Heart left ventricle (tissue), 16 donors: ENCODE measurements around the gene MKI67. TPM values are rescaled to one million over a fixed set of nuclear protein-coding genes. Genes with fewer than 3 reads are reported as not detected.

Experiments
- ATAC-seq, 4 donors: fragments of 200-7000 bp; cut with Tn5 transposase; one replicate each; pipeline ENCODE4 v1.9.1; 2020 to 2022; ENCODE audit warnings: moderate library complexity in 4 of 4, mild to moderate bottlenecking in 3 of 4, moderate number of reproducible peaks in 1 of 4
- DNase-seq, 5 donors: peaks; one replicate each; pipeline ENCODE4 v3.0.0-alpha.2; 2020
- H3K27ac ChIP-seq, 12 donors: fragments of 200-600 bp; sonication (generic) in 4 of 12; one replicate each; pipeline versions ENCODE4 v1.5.0 to v1.8.0; 2016 to 2022; ENCODE audit warnings: mild to moderate bottlenecking in 2 of 12
- H3K27me3 ChIP-seq, 9 donors: fragments of 200-600 bp; sonication (generic) in 2 of 9; one replicate each; pipeline versions ENCODE4 v1.5.1 to v1.8.0; 2016 to 2022; ENCODE audit warnings: mild to moderate bottlenecking in 3 of 9
- H3K36me3 ChIP-seq, 9 donors: fragments of 200-600 bp; sonication (generic) in 2 of 9; one replicate each; pipeline versions ENCODE4 v1.5.0 to v1.8.0; 2018 to 2022; ENCODE audit warnings: mild to moderate bottlenecking in 2 of 9
- H3K4me1 ChIP-seq, 12 donors: fragments of 200-600 bp; sonication (generic) in 4 of 12; one replicate each; pipeline versions ENCODE4 v1.5.0 to v1.8.0; 2016 to 2022; ENCODE audit warnings: mild to moderate bottlenecking in 3 of 12
- H3K4me3 ChIP-seq, 12 donors: fragments of 200-600 bp; sonication (generic) in 4 of 12; one replicate each; pipeline versions ENCODE4 v1.5.0 to v1.8.0; 2017 to 2022; ENCODE audit warnings: mild to moderate bottlenecking in 9 of 12, moderate library complexity in 4 of 12
- H3K9me3 ChIP-seq, 12 donors: fragments of 200-600 bp; sonication (generic) in 4 of 12; one replicate each; pipeline versions ENCODE4 v1.5.0 to v1.8.0; 2016 to 2022; ENCODE audit warnings: mild to moderate bottlenecking in 1 of 12
- CTCF ChIP-seq, 12 donors: fragments of 200-600 bp; sonication (generic) in 4 of 12; IDR thresholded peaks; one replicate each; pipeline versions ENCODE4 v1.5.0 to v1.8.0; 2018 to 2022; ENCODE audit warnings: antibody characterized with exemption in 12 of 12, mild to moderate bottlenecking in 5 of 12
- POLR2A ChIP-seq, 2 donors: fragments of 450-650 bp; IDR thresholded peaks; one replicate each; pipeline ENCODE4 v1.6.1; 2017; ENCODE audit warnings: antibody characterized with exemption in 2 of 2, mild to moderate bottlenecking in 2 of 2, moderate library complexity in 2 of 2
- WGBS, 4 donors: extraction: QIAGEN DNeasy Blood & Tissue Kit in 2 of 4; methylation state at CpG; one replicate each; pipeline versions ENCODE4 v1.1.5 to v1.1.7; 2013 to 2018; 5-methylcytosine and 5-hydroxymethylcytosine counted together
- intact Hi-C, 10 donors: fragments of 100-400 bp; cut with DNase I; formaldehyde crosslinking; loops; one replicate each; pipeline versions ENCODE4 v1.11.1 to v1.14.2; 2022
- polyA plus RNA-seq, 2 donors: library from polyadenylated mRNA; stranded (reverse); fragments of 200-250 nt; gene quantifications; one replicate each; pipeline ENCODE4 v1.2.3, GENCODE V29; 2013
- total RNA-seq, 9 donors: library from RNA; depleted of rRNA in 2 of 9; stranded (reverse); fragments of >200 nt in 2 of 9; fragmentation: NEBNext Ultra II Directional in 3 of 9; extraction: Animal tissue kit (Norgen Biotek cat#: 25700) in 3 of 9; gene quantifications; one replicate each; pipeline versions ENCODE4 v1.1.0 to v1.2.4, GENCODE V29; 2016 to 2023
- donor health status: ischemic (EF 13 %, LVEDD 7.1; RV severe dilation, severe dysfunction).
- donor health status: healthy with polysubstance abuse.
- donor health status: DM: no; HTN: yes; CAD: no.
- donor health status: DM: no; HTN: no; CAD: no.
- donor health status: ischemic (EF 25% LVEDD 6.9; RV normal size, moderate dysfunction).
- donor health status: ischemic (EF 25% LVEDD 5.7; RV mildly dilated, moderate dysfunction).
- donor health status: healthy.
- donor health status: DM: yes; HTN: yes; CAD: no.
- donor health status: ischemic (EF 35%, LVEDD 5.7; RV mildly dilated, moderate dysfunction).
- donor health status: nonischemic (EF 11% LVEDD 7.7; RV severe dilation, severe dysfunction).
- donor health status: DM: yes; HTN: yes; CAD: no.
- donor health status: PGD.
- donor health status: ischemic (EF 29% LVEDD 5.4; RV normal size, mild dysfunction).
- donor health status: nonischemic (EF 23%, LVEDD 6.1; RV moderate dilation, normal function).

Gene MKI67
- total and polyA plus RNA-seq, 11 donors, result 0.04 to 27.9 (median 0.52) TPM

GRCh38 chr10:128056303-128057050 is 69.7 kb downstream of the MKI67 start:
- intact Hi-C loops, result no loop called here
- Histone ChIP-seq H3K4me1 (peaks cover 0 to 69% (median 0%) of the 10 kb centered on the region in 12 donors), H3K9me3 (no peaks in the 10 kb centered on the region), H3K27ac (no peak overlapping the region), H3K27me3 (no peaks in the 10 kb centered on the region), H3K36me3 (peaks cover 0 to 92% (median 46%) of the 10 kb centered on the region in 9 donors), H3K4me3 (no peak overlapping the region)
- ATAC-seq, result peak; percentile 15 to 63 (median 54)
- 86 to 91% (median 89%) methylated on average over 15 to 17 of the region's 17 CpGs for WGBS, 4 donors
- peak in 2 of 5 donors; percentile 12 to 63 for DNase-seq
- TF ChIP-seq POLR2A (IDR thresholded peaks at IDR 0.05) (no peak), CTCF (IDR thresholded peaks at IDR 0.05) (no peak)

DNA sequence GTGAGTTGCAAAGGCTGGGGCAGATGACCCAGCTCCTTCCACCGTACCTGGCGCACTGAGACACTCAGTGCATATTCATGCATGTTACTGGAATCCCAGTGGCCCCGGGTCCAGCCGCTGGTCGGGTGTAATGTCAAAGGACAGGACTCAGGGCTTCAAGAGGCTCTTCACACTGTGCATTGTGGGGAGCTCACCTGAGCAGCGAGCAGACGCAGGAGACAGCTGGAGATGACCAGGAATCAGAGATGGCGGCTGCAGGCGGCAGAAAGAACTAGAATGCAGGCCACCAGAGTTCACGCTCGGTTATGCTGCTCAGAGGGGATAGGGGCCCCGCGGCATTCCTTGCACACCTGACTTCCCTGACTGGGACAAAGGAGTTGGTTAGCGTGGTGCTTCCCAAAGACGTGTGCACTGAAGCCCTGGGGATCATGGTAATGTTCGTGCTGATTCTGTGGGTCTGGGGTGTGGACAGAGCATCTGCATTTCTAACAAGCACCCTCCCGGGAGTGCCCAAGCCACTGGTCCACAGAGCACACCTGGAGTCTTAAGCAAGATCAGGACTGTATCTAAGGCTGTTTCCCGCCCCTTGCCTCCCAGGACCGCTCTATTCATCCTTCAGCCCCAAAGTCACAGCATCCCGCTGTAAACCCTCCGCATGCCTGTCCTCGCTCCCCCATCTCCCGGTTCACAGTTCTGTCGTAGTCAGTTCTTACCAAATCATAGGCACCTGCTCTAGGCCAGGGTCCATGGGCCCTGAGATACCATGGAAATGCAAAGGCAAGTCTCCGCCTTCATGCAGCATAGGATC is 71.0 kb downstream of the MKI67 start:
- Histone ChIP-seq H3K4me3 (no peak overlapping the region), H3K36me3 (peaks cover 0 to 83% (median 42%) of the 10 kb centered on the region in 9 donors), H3K27me3 (no peaks in the 10 kb centered on the region), H3K4me1 (peaks cover 0 to 73% (median 2%) of the 10 kb centered on the region in 12 donors), H3K27ac (peak overlapping the region in 1 of 12 donors; percentile 55), H3K9me3 (no peaks in the 10 kb centered on the region)
- ATAC-seq (no peak), DNase-seq (peak in 1 of 5 donors; percentile 11)
- intact Hi-C loops, result no loop called here
- WGBS, 4 donors, result 96 to 98% (median 97%) methylated on average over 25 of the region's 25 CpGs
- TF ChIP-seq POLR2A (IDR thresholded peaks at IDR 0.05) (no peak), CTCF (IDR thresholded peaks at IDR 0.05) (no peak)

DNA sequence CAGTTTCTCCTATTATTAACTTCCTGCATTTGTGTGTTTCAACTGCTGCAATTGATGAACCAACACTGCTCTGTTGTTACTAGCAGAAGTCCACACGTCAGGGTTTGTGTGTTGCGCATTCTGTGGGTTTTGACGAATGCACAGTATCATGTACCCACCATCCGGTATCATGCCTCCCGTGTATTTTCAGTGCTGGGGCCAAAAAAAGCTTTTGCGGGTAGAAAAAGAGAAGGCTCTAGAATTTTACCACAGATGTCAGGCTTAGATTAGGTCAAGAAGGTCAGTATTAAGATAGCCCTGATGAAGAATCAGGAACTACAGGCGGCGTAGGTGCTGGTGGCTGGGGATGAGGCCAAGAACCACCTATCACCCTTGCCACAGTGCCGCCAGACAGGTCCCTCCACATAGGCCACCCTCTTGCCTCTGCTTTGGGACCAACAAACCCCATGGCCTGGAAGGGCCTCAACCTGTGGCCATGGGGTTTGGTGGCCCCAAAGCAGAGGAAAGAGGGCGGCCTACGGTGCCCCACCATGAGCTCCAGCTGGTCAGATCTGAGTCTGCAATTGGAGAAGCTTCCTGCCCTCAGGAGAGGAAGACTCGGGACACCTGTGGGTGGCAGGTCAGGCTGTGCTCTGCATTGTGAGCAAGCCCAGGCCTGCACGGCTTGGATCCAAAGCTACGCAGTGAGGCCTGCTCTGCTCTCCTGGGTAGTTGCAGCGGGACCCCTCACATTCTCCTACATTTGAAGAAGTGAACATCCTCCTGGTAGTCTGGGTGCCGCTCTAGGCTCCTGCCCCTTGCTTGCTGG is 71.9 kb downstream of the MKI67 start:
- Histone ChIP-seq H3K36me3 (peaks cover 0 to 84% (median 39%) of the 10 kb centered on the region in 9 donors), H3K4me1 (peaks cover 0 to 75% (median 2%) of the 10 kb centered on the region in 12 donors), H3K27ac (peak overlapping the region in 2 of 12 donors; percentile 17 to 55), H3K9me3 (no peaks in the 10 kb centered on the region), H3K4me3 (no peak overlapping the region), H3K27me3 (no peaks in the 10 kb centered on the region)
- peak in 2 of 4 donors; percentile 17 to 31 for ATAC-seq
- 90 to 93% (median 91%) methylated on average over 10 to 16 of the region's 16 CpGs for WGBS, 4 donors
- intact Hi-C loops, result no loop called here
- peak in 1 of 5 donors; percentile 26 for DNase-seq
- TF ChIP-seq POLR2A (IDR thresholded peaks at IDR 0.05) (no peak), CTCF (IDR thresholded peaks at IDR 0.05) (no peak)
